GM12872 (cell line): Measurements from ENCODE around the gene TSTD1.
A peak's percentile ranks its signal among the peaks of the same experiment; 100 is the strongest.

ENCODE experiments used
- TF ChIP-seq, protein P1 (sequence below): IDR thresholded peaks from 3 replicates; pipeline ENCODE4 v1.5.1; 2011; ENCODE audit warnings: low read depth, mild to moderate bottlenecking, low read length, moderate library complexity; ENCODE audit not compliant: insufficient read depth

The TSTD1 gene, protein sequence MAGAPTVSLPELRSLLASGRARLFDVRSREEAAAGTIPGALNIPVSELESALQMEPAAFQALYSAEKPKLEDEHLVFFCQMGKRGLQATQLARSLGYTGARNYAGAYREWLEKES

DNA sequence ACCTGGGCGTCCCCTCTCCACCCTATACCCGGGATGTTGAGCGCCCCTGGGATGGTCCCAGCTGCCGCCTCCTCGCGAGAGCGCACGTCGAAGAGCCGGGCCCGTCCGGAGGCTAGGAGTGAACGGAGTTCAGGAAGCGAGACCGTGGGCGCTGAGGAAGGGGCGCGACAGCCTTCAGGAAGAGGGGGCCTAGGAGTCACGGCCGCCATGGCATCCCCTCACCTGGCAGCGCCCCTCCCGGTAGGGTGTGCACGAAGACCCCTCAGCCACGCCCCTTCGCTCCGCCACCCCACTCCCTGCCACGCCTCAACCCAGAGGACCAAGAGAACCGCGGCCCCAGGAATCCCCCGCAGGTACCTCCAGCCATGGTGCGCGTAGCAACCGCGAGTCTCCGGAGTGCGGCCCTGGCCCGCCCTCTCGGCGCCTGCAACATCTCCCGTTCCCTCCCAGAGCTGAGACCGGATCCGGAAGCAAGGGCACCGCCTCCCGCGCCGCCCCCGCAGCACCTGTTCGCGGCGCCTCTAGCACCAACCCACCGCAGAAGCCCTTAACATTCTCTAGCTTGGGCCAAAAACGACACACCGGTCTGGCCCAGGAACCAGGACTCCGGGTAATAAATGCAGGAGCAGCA is at the start of gene TSTD1:
Gene TSTD1 (minus strand): TSS at position 442 of the 631 bp plus-strand sequence. CDS start 75 bp downstream, at position 367.
- TF ChIP-seq, protein P1, sequence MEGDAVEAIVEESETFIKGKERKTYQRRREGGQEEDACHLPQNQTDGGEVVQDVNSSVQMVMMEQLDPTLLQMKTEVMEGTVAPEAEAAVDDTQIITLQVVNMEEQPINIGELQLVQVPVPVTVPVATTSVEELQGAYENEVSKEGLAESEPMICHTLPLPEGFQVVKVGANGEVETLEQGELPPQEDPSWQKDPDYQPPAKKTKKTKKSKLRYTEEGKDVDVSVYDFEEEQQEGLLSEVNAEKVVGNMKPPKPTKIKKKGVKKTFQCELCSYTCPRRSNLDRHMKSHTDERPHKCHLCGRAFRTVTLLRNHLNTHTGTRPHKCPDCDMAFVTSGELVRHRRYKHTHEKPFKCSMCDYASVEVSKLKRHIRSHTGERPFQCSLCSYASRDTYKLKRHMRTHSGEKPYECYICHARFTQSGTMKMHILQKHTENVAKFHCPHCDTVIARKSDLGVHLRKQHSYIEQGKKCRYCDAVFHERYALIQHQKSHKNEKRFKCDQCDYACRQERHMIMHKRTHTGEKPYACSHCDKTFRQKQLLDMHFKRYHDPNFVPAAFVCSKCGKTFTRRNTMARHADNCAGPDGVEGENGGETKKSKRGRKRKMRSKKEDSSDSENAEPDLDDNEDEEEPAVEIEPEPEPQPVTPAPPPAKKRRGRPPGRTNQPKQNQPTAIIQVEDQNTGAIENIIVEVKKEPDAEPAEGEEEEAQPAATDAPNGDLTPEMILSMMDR: 0 out of 3 replicates have a peak, but pooled peaks have one; percentile 3

DNA sequence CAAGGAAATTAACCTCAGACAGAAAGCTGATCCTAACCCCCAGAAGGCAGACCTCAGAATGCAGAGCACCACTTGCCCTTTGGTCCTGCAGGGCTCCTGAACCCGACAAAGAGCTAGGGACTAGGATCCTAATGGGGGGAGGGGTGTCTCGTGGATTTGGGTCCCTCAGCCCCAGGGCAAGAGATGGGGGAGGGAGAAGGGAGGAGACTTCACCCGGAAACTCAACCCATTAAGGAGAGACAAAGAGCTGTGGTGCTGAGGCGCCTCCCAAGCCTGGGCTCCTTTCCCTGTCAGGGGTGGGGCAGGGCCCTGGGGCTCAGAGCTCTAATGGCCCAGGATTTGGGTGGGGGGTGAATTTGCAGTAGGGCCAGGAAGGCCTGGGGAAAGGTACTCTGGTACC is 47.7 kb upstream of the TSTD1 start:
- TF ChIP-seq, protein P1: no peak

DNA sequence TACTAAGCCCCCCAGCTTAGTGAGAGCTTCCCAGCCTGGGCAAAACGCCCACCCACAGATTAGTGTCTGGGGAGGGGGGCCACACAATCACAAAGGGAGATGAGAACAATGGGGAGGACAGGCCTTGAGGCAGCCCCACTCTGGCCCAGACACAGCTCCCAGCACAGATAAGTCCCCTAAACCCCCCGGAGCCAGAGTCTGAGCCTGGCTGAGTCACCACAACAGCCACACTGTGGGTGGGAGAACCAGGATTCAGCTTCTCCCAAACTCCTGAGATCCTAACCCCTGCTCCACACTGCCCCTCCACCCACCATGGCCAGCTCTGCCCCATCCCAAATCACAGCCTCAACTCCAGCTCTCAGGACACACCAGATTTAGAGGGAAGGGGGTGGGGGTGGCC is 46.4 kb upstream of the TSTD1 start:
- TF ChIP-seq, protein P1: no peak

DNA sequence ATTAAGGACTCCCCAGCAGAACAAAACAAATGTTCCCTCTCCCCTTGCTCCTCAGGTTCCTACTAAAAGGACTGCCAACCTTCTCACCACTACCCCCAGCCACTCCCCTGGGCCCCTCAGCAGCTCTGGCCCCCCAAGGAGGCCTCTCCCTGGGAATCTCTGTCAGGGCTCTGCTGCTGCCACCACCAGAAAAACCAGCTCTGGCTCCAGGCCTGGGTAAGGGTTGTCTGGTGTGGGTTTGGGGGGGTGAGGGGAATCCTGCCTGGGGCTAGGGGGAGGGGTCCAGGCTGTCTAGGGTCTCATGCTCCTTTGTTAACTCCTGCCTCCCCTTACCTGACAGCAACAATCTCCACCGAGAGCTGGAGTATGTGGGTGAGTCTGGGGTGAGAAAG is 45.8 kb upstream of the TSTD1 start:
- TF ChIP-seq, protein P1: no peak

DNA sequence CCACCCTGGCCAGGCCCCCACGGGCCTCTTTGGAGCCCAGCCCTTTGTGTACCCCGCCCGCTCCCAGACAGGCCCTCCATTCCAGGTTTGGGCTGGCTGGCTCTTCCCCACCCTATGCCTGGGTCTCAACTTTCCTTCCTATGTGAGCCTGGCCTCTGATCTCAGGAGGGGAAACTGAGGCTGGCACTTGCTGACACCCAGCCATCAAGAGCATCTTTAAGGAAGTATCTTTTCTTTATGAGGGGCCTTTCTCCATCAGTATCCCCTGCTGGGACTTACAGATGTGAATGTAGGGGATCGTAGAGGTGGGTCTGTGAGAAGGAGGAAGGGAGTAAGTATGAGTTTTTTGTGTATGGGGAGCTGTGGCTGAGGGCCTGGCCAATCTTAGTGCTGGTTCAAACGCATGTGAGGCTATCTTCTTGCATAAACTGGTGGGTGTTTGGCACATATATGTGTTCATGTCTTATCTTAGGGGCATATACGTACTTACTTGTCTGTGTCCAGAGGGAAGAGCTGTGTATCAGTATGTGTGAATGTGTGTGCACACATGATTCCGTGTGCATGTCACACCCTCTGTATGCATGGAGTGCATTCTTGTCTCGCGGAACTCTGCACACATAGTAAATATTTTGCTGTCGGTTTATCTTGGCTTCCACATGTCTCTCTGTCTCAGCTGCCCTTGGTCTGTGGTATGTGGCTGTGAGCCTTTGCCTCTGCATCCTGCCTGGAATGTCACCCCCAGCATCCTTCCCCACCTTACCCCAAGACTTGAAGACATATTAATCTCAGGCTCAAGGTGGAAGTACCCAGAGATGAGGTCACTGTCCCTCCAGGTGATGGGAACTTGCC is 45.2 kb upstream of the TSTD1 start:
- TF ChIP-seq, protein P1: no peak

DNA sequence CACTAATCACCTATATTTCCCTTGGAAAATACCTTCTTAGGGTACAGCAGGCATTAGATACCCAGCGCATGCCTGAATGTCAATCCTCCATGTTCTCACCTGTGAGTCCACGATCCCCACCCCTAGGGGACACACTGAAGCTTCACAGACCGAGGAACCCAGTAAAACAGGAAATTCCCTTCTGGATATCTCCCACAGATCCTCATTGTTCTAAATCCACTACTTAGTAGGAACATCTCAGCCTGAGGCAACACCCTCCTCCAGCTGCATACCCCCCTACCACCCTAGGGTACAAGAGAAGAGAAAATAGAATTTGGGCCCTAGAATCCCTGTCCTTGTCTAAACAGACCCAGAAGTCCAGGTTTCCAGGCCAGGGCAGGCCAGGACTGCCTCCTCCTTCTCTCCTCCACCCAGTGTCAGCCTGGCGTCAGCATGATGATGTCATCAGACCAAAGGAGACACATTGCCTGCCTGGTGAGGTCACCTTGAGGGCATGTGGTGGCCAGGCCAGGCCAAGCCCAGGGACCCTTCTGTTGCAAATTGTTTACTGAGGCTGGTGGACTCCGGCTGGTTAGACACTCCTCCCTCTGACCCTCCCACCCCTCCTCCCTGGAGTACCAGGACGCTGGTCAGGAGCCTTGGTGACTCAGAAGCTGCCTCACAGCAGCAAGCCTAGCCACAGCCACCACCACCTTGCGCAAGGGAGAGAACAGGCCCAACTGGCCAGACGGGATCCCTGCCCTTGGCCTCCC is 44.4 kb upstream of the TSTD1 start:
- TF ChIP-seq, protein P1: no peak

DNA sequence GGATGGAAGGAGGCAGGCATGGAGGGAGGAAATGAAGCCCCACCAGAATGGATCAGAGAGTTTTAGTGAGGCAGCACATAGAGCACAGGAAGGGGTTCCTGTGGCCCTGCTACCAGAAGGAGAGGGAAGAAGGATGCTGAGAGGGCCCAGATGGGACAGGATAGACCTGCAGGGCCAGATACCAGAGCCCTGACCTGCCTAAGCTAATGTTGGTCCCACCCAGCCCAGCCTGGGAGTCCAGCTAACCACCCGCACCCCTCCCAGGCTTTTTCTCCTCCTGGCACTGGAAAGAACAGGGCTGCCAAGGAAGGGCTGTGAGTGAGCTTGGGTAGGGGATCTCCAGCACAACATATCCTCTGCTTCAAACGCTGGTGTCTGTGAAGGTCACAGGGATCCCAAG is 43.7 kb upstream of the TSTD1 start:
- TF ChIP-seq, protein P1: no peak
